CD14-positive monocyte (primary cell): Measurements from ENCODE around the gene IL16. TPM values are rescaled to one million over a fixed set of nuclear protein-coding genes. Genes with fewer than 3 reads are reported as not detected.

Source experiments
- DNase-seq, 3 donors: peaks; one replicate each; pipeline ENCODE4 v3.0.0-alpha.2; 2011 to 2022
- H2AFZ ChIP-seq: 2 replicates; pipeline ENCODE4 v1.6.0; 2012; ENCODE audit warnings: mild to moderate bottlenecking, low read depth, low read length, inconsistent platforms; ENCODE audit not compliant: insufficient read depth, poor library complexity, severe bottlenecking
- H3K27ac ChIP-seq, 2 donors: 1 replicate in 1 of 2; 2 replicates in 1 of 2; pipeline ENCODE4 v1.5.1; 2012 to 2013; ENCODE audit warnings: low read length in 2 of 2, control low read depth in 1 of 2, inconsistent platforms in 1 of 2, low read depth in 1 of 2, mild to moderate bottlenecking in 1 of 2
- H3K27me3 ChIP-seq, 2 donors: one replicate each; pipeline versions ENCODE4 v1.6.0 to v1.6.1; 2011 to 2013; ENCODE audit warnings: low read length in 2 of 2; ENCODE audit not compliant: control insufficient read depth in 2 of 2, insufficient read depth in 2 of 2
- H3K36me3 ChIP-seq, 2 donors: replicated peaks in 1 of 2; 1 replicate in 1 of 2; 2 replicates in 1 of 2; pipeline versions ENCODE4 v1.5.1 to v1.6.1; 2012 to 2013; ENCODE audit warnings: low read length in 2 of 2, control low read depth in 1 of 2, inconsistent platforms in 1 of 2, mild to moderate bottlenecking in 1 of 2; ENCODE audit not compliant: insufficient read depth in 2 of 2, control insufficient read depth in 1 of 2
- H3K4me1 ChIP-seq, 2 donors: 1 replicate in 1 of 2; 2 replicates in 1 of 2; pipeline versions ENCODE4 v1.5.1 to v1.6.1; 2012 to 2013; ENCODE audit warnings: low read length in 2 of 2, control low read depth in 1 of 2, inconsistent platforms in 1 of 2, mild to moderate bottlenecking in 1 of 2, moderate library complexity in 1 of 2; ENCODE audit not compliant: insufficient read depth in 2 of 2, control insufficient read depth in 1 of 2
- H3K4me2 ChIP-seq: replicated peaks from 2 replicates; pipeline ENCODE3; 2012; ENCODE audit warnings: low read length, moderate library complexity, mild to moderate bottlenecking; ENCODE audit not compliant: poor library complexity, severe bottlenecking; ENCODE audit errors: extremely low read depth
- H3K4me3 ChIP-seq, 3 experiments: fragments of 200-600 bp in 1 of 3; sonication (generic) in 1 of 3; replicated peaks in 1 of 3; 1 replicate in 2 of 3; 2 replicates in 1 of 3; pipeline ENCODE4 v1.5.1; 2011 to 2013; ENCODE audit warnings: low read length in 3 of 3, mild to moderate bottlenecking in 3 of 3, control low read depth in 2 of 3, low read depth in 2 of 3, inconsistent platforms in 1 of 3, moderate library complexity in 1 of 3
- H3K79me2 ChIP-seq: 2 replicates; pipeline ENCODE4 v1.6.0; 2012; ENCODE audit warnings: mild to moderate bottlenecking, control low read depth, inconsistent platforms, low read length, moderate library complexity; ENCODE audit not compliant: insufficient read depth
- H3K9ac ChIP-seq: 2 replicates; pipeline ENCODE4 v1.6.0; 2017; ENCODE audit warnings: low read length, mild to moderate bottlenecking; ENCODE audit not compliant: insufficient read depth, poor library complexity, severe bottlenecking
- H3K9me3 ChIP-seq, 2 donors: replicated peaks in 1 of 2; 1 replicate in 1 of 2; 2 replicates in 1 of 2; pipeline versions ENCODE4 v1.5.1 to v1.6.1; 2012 to 2013; ENCODE audit warnings: low read length in 2 of 2, control low read depth in 1 of 2; ENCODE audit not compliant: control insufficient read depth in 1 of 2, insufficient read depth in 1 of 2
- H4K20me1 ChIP-seq: 2 replicates; pipeline ENCODE4 v1.6.0; 2012; ENCODE audit warnings: mild to moderate bottlenecking, low read length, control low read depth, moderate library complexity; ENCODE audit not compliant: insufficient read depth
- H3K27ac Mint-ChIP-seq, 7 donors: one replicate each; pipeline ENCODE4 v1.8.0; 2020; ENCODE audit warnings: mild to moderate bottlenecking in 7 of 7, mixed read lengths in 7 of 7, moderate library complexity in 6 of 7, inconsistent platforms in 2 of 7
- H3K27me3 Mint-ChIP-seq, 3 donors: one replicate each; pipeline ENCODE4 v1.8.0; 2021 to 2022; ENCODE audit warnings: low read depth in 3 of 3, mild to moderate bottlenecking in 3 of 3, mixed read lengths in 3 of 3, moderate library complexity in 3 of 3, inconsistent platforms in 1 of 3
- H3K36me3 Mint-ChIP-seq, 2 donors: one replicate each; pipeline ENCODE4 v1.8.0; 2020; ENCODE audit warnings: mixed read lengths in 2 of 2, inconsistent platforms in 1 of 2, mild to moderate bottlenecking in 1 of 2
- H3K4me1 Mint-ChIP-seq: one replicate; pipeline ENCODE4 v1.8.0; 2020; ENCODE audit warnings: mild to moderate bottlenecking, mixed read lengths
- H3K4me3 Mint-ChIP-seq, 2 donors: one replicate each; pipeline ENCODE4 v1.8.0; 2020; ENCODE audit warnings: mild to moderate bottlenecking in 2 of 2, mixed read lengths in 2 of 2, moderate library complexity in 1 of 2
- H3K9me3 Mint-ChIP-seq, 7 donors: one replicate each; pipeline ENCODE4 v1.8.0; 2020 to 2022; ENCODE audit warnings: mixed read lengths in 7 of 7, mild to moderate bottlenecking in 6 of 7, moderate library complexity in 6 of 7, inconsistent platforms in 2 of 7
- WGBS: methylation state at CpG from one replicate; pipeline ENCODE4 v1.1.5; 2013; ENCODE audit warnings: missing lambda C conversion rate; ENCODE audit not compliant: insufficient coverage; 5-methylcytosine and 5-hydroxymethylcytosine counted together
- intact Hi-C, 2 donors: fragments of 100-400 bp; cut with micrococcal nuclease; formaldehyde crosslinking; loops; one replicate each; pipeline versions ENCODE4 v1.15.0 to v1.15.1; 2023
- polyA plus RNA-seq, 3 donors: library from polyadenylated mRNA; depleted of rRNA in 1 of 3; unstranded in 2 of 3; stranded (reverse) in 1 of 3; fragments of 300-500 nt in 2 of 3; fragments of >200 nt in 1 of 3; fragmentation: Illumina TruSeq in 2 of 3; gene quantifications; 1 replicate in 2 of 3; 2 replicates in 1 of 3; pipeline ENCODE4 v1.2.3, GENCODE V29; 2012 to 2021
- TF ChIP-seq, protein P1 (sequence below): fragments of 200-600 bp; IDR thresholded peaks from one replicate; pipeline ENCODE4 v1.8.0; 2022; ENCODE audit warnings: antibody characterized with exemption, mild to moderate bottlenecking

The IL16 gene
- polyA plus RNA-seq, 3 donors, result 64.8 to 95.1 (median 71.5) TPM

DNA sequence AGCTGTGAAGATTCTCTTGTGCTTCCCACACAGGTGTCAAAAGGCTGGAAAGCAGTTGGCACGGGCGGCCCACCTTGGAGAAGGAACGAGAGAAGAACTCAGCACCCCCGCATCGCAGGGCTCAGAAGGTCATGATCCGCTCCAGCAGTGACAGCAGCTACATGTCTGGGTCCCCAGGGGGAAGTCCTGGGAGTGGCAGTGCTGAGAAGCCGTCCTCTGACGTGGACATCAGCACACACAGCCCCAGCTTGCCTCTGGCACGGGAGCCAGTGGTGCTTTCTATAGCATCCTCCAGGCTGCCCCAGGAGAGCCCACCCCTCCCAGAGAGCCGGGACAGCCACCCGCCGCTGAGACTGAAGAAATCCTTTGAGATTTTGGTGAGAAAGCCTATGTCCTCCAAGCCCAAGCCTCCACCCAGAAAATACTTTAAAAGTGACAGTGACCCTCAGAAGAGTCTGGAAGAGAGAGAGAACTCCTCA, 95.9 kb downstream of the IL16 start:
- no peaks in the 10 kb centered on the region for H3K9me3 ChIP-seq
- TF ChIP-seq, protein P1, sequence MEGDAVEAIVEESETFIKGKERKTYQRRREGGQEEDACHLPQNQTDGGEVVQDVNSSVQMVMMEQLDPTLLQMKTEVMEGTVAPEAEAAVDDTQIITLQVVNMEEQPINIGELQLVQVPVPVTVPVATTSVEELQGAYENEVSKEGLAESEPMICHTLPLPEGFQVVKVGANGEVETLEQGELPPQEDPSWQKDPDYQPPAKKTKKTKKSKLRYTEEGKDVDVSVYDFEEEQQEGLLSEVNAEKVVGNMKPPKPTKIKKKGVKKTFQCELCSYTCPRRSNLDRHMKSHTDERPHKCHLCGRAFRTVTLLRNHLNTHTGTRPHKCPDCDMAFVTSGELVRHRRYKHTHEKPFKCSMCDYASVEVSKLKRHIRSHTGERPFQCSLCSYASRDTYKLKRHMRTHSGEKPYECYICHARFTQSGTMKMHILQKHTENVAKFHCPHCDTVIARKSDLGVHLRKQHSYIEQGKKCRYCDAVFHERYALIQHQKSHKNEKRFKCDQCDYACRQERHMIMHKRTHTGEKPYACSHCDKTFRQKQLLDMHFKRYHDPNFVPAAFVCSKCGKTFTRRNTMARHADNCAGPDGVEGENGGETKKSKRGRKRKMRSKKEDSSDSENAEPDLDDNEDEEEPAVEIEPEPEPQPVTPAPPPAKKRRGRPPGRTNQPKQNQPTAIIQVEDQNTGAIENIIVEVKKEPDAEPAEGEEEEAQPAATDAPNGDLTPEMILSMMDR, result no peak
- peaks cover 22% of the 10 kb centered on the region for H3K79me2 ChIP-seq
- no peak overlapping the region for H3K4me2 ChIP-seq
- H4K20me1 ChIP-seq, result no peaks in the 10 kb centered on the region
- WGBS, result 80% methylated on average over 11 of the region's 12 CpGs
- DNase-seq, result peak in 1 of 3 donors; percentile 71
- H3K27ac Mint-ChIP-seq, result peak overlapping the region; percentile 72 to 99 (median 99)
- H3K27me3 ChIP-seq, result no peaks in the 10 kb centered on the region
- H3K4me3 ChIP-seq, result no peak overlapping the region
- no peak overlapping the region for H3K4me3 Mint-ChIP-seq
- peak overlapping the region; percentile 93 to 97 for H3K27ac ChIP-seq
- no peaks in the 10 kb centered on the region for H3K36me3 ChIP-seq
- H3K9me3 Mint-ChIP-seq, result no peaks in the 10 kb centered on the region
- no peak overlapping the region for H2AFZ ChIP-seq
- peak overlapping the region; percentile 22 for H3K9ac ChIP-seq
- H3K4me1 ChIP-seq, result peaks cover 45 to 55% of the 10 kb centered on the region in 2 donors
- intact Hi-C loops, result loop anchor here in 1 of 2 donors (10.0 kb wide), 1 partner anchor 288 kb away; the partner anchor contains the start of gene TLNRD1
- peaks cover 0 to 7% of the 10 kb centered on the region in 2 donors for H3K36me3 Mint-ChIP-seq
- peaks cover 64% of the 10 kb centered on the region for H3K4me1 Mint-ChIP-seq
- H3K27me3 Mint-ChIP-seq, result peaks cover 0 to 10% (median 2%) of the 10 kb centered on the region in 3 donors

DNA sequence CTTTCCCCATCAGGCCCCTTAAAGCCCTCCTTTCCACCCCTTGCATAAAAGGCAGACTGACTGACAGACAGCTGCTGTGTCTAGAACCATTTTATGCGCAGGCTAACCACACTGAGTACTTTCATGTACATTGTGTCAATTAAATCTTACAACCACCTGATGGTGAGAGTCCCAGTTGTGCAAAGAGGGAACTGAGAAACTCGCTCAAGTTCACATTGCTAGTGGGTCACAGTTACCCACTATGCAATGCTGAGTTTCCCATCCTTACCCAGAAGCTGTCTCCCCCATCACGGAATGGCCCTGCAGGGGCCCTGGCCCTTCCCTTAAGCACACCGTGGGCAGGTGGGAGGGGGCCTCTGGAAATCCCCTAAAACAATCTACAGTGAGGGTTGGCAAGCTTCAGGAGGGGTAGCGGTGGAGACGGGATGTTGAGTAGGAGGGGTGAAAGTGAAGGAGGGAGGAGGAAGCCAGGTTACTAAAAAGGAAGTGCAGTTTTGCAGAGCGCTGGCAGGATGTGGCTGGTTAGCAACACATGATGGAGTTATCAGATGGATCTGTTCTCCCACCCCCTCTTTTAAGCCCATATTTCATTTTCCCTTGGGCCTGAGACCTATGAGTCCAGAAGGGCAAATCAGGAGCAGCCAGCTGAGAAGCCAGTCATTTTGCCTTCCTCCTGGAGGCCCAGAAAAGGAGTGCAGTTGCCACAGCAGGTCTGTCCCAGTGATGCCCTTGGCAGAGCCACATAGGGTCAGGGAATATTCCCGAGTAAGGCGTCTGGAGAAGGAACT, 97.2 kb downstream of the IL16 start:
- H2AFZ ChIP-seq, result peak overlapping the region; percentile 73
- Mint-ChIP-seq H3K9me3 (no peaks in the 10 kb centered on the region), H3K27ac (peak overlapping the region; percentile 96 to 99 (median 99)), H3K36me3 (peaks cover 3 to 13% of the 10 kb centered on the region in 2 donors), H3K27me3 (peaks cover 0 to 5% (median 2%) of the 10 kb centered on the region in 3 donors), H3K4me1 (peaks cover 71% of the 10 kb centered on the region), H3K4me3 (peak overlapping the region; percentile 72 to 87)
- peaks cover 36% of the 10 kb centered on the region for H3K79me2 ChIP-seq
- H3K27me3 ChIP-seq, result no peaks in the 10 kb centered on the region
- peaks cover 58 to 68% of the 10 kb centered on the region in 2 donors for H3K4me1 ChIP-seq
- H3K9ac ChIP-seq, result peak overlapping the region; percentile 56
- peak overlapping the region; percentile 20 to 91 (median 21) for H3K4me3 ChIP-seq
- WGBS, result 0% methylated on average over 3 of the region's 9 CpGs
- peak overlapping the region; percentile 93 to 97 for H3K27ac ChIP-seq
- intact Hi-C loops, result loop anchor here in 1 of 2 donors (2.0 to 10.0 kb wide), 2 partner anchors 17 to 289 kb away; partner anchors contain the start of gene TLNRD1
- TF ChIP-seq, protein P1, result no peak
- no peaks in the 10 kb centered on the region for H3K9me3 ChIP-seq
- H3K4me2 ChIP-seq, result peak overlapping the region; percentile 70
- H3K36me3 ChIP-seq, result no peaks in the 10 kb centered on the region
- peak; percentile 79 to 86 (median 81) for DNase-seq
- H4K20me1 ChIP-seq, result peaks cover 11% of the 10 kb centered on the region
